HFFc6 (cell line): ENCODE measurements around the gene CHMP2A. TPM values are rescaled to one million over a fixed set of nuclear protein-coding genes. Genes with fewer than 3 reads are reported as not detected.

ENCODE experiments used
- DNase-seq: peaks from one replicate; pipeline ENCODE4 v3.0.0-alpha.2; 2018
- H3K27ac Mint-ChIP-seq: 2 replicates; pipeline ENCODE4 v1.8.0; 2020; ENCODE audit warnings: mild to moderate bottlenecking, mixed read lengths
- H3K27me3 Mint-ChIP-seq: 2 replicates; pipeline ENCODE4 v1.8.0; 2021; ENCODE audit warnings: mild to moderate bottlenecking, moderate library complexity, mixed read lengths; ENCODE audit not compliant: insufficient read depth
- H3K36me3 Mint-ChIP-seq: 2 replicates; pipeline ENCODE4 v1.8.0; 2021; ENCODE audit warnings: low read depth, mixed read lengths
- H3K4me1 Mint-ChIP-seq: 2 replicates; pipeline ENCODE4 v1.8.0; 2020; ENCODE audit warnings: low read depth, mixed read lengths
- H3K4me3 Mint-ChIP-seq: 2 replicates; pipeline ENCODE4 v1.8.0; 2020; ENCODE audit warnings: mild to moderate bottlenecking, moderate library complexity, mixed read lengths
- H3K9me3 Mint-ChIP-seq: 2 replicates; pipeline ENCODE4 v1.8.0; 2020; ENCODE audit warnings: mild to moderate bottlenecking, mixed read lengths
- CTCF ChIP-seq: fragments of 200-600 bp; sonication (generic); IDR thresholded peaks from 2 replicates; pipeline ENCODE4 v1.5.0; 2021; ENCODE audit warnings: antibody characterized with exemption, mild to moderate bottlenecking
- total RNA-seq, 6 experiments: library from RNA; stranded (reverse); fragmentation: NEBNext Ultra II Directional; extraction: Animal tissue kit (Norgen Biotek cat#: 25700); gene quantifications; 2 replicates in 1 of 6; 3 replicates in 5 of 6; pipeline ENCODE4 v1.2.3, GENCODE V29; 2021

The CHMP2A gene
- total RNA-seq, 6 experiments from 2014 or later = 100 to 126 (median 120) TPM

- Mint-ChIP-seq H3K27me3 (peaks cover 9% of the 10 kb centered on the region), H3K36me3 (peaks cover 47% of the 10 kb centered on the region), H3K27ac (no peak overlapping the region; the same call in 1 of the 2 replicates), H3K4me1 (peaks cover 37% of the 10 kb centered on the region), H3K4me3 (no peak overlapping the region), H3K9me3 (no peaks in the 10 kb centered on the region)
- no peak for DNase-seq
- no peak for TF ChIP-seq CTCF
Measured at GRCh38 chr19:58548859-58549663, 5.8 kb downstream of the CHMP2A start.

- peaks cover 4% of the 10 kb centered on the region; the same call in 1 of the 2 replicates for H3K27me3 Mint-ChIP-seq
- TF ChIP-seq CTCF = no peak
- peaks cover 32% of the 10 kb centered on the region for H3K4me1 Mint-ChIP-seq
- H3K27ac Mint-ChIP-seq = no peak overlapping the region
- no peaks in the 10 kb centered on the region for H3K9me3 Mint-ChIP-seq
- H3K36me3 Mint-ChIP-seq = peaks cover 36% of the 10 kb centered on the region
- H3K4me3 Mint-ChIP-seq = peak overlapping the region; percentile 97; the same call in 1 of the 2 replicates
- DNase-seq = no peak
Measured at GRCh38 chr19:58547323-58548312, 7.3 kb downstream of the CHMP2A start.

GRCh38 chr19:58546019-58546530 lies 8.8 kb downstream of the CHMP2A start:
- no peak for DNase-seq
- peaks cover 22% of the 10 kb centered on the region for H3K4me1 Mint-ChIP-seq
- H3K27me3 Mint-ChIP-seq = 0 out of 2 replicates have a peak, but pooled peaks cover 3% of the 10 kb centered on the region
- TF ChIP-seq CTCF = no peak
- no peaks in the 10 kb centered on the region for H3K9me3 Mint-ChIP-seq
- peak overlapping the region; percentile 97 for H3K4me3 Mint-ChIP-seq
- peak overlapping the region; percentile 76 for H3K27ac Mint-ChIP-seq
- H3K36me3 Mint-ChIP-seq = peaks cover 27% of the 10 kb centered on the region

- DNase-seq = no peak
- 0 out of 2 replicates have a peak, but pooled peaks cover 3% of the 10 kb centered on the region for H3K27me3 Mint-ChIP-seq
- no peaks in the 10 kb centered on the region for H3K9me3 Mint-ChIP-seq
- H3K36me3 Mint-ChIP-seq = peaks cover 27% of the 10 kb centered on the region
- no peak for TF ChIP-seq CTCF
- peaks cover 22% of the 10 kb centered on the region for H3K4me1 Mint-ChIP-seq
- H3K4me3 Mint-ChIP-seq = peak overlapping the region; percentile 97
- peak overlapping the region; percentile 76 for H3K27ac Mint-ChIP-seq
Measured at GRCh38 chr19:58545286-58546018, 9.5 kb downstream of the CHMP2A start.
